Hindlimb muscle (tissue), 1 donor: ENCODE results near the gene POU6F1. TPM values are rescaled to one million over a fixed set of nuclear protein-coding genes. Genes with fewer than 3 reads are reported as not detected.

Experiments
- DNase-seq: peaks from one replicate; pipeline ENCODE4 v3.0.0-alpha.2; 2013
- polyA plus RNA-seq: library from polyadenylated mRNA; unstranded; fragments of 120-200 nt; gene quantifications from one replicate; pipeline ENCODE4 v1.2.1, GENCODE V29; 2013; ENCODE audit not compliant: insufficient read length

Gene POU6F1
- polyA plus RNA-seq, 1 donor = 10.1 TPM

- no peak for DNase-seq
Measured at GRCh38 chr12:51196547-51196946, 21.3 kb downstream of the POU6F1 start.

GRCh38 chr12:51195841-51196240 is 22.0 kb downstream of the POU6F1 start:
- DNase-seq = no peak

- no peak for DNase-seq
Measured at GRCh38 chr12:51192284-51192671, 25.6 kb downstream of the POU6F1 start.

DNA sequence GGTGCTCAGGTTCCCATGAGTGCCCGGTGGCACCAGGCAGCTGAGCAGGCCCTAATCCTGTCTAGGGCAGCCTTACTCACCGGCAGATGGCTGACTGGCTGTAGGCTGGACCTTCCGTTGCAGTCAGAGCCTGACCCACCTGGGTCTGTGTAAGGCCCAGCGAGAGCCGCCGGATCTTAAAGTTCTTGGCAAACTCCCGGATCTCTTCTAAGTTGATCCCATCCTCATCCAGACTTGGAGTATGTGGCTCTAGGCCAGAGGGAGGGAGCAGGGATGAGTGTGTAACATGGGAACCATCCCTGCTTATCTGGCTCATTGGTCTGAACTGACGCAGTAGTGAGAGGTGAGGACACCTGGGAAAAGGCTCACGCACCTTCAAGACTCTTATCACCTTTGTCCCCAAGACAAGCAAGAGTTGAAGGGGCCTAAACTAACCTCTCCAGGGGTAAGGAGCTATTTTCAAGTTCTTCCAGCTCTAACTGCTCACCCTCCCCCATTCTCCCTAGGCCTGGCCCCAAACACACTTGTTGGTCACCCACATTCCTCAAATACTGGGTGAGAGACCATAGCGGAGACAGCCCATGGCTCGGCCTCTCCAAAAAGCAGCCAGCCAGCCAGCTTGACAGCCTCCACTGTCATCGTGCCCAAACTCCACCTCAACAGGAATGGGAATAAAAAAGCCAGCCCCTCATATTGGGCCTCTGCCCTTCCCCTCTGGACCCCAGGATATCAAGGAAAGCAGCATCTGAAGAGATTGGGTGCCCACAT is 26.2 kb downstream of the POU6F1 start:
- no peak for DNase-seq

DNA sequence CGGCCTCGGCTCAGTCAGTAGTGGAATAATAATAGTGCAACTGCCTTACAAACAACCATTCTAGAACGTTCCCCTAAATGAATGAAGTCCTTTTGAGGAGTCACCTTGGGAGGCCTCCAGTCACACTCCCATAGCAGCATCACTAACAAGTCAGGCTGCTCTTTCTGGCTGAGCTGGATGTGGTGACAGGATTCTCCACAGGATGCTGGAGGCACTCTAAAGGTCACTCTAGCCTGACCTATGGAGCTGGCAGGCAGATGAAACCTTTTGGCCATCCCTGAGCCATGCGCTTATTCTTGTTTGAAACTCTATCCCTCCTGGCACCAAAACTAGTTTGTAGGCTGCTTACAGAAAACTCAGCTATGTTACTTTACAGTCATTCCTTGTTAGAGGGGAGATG is 27.0 kb downstream of the POU6F1 start:
- no peak for DNase-seq

- no peak for DNase-seq
Measured at GRCh38 chr12:51189790-51190355, 28.0 kb downstream of the POU6F1 start.

GRCh38 chr12:51188359-51189051 is 29.4 kb downstream of the POU6F1 start:
- no peak for DNase-seq

DNA sequence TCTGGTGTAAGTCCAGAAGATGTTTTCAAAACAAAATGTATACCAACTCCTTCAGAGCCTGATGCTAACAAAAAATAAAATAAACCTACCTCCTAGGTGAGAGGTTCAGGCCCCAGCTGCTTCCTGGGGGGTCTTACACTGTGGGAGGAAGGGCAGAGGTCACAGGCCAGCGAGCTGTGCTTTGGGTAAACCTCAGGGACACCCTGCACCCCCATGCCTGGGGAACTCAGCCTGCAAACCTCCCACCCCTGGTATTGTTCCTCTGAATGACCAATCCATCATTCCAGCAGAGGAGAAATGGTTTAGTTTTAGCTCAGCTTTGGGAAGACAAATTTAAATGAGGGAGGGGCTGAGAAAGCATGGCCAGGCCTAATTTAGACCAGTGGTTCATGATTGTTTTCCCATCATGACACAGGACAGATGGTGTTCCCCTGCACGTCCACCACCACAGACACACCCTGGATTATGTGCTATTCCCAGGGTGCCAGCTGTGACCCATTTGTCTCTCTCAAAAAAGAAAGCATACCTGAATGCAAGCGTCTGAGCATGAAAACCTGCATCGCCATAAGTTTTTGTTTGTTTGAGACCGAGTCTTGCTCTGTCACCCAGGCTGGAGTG is 30.4 kb downstream of the POU6F1 start:
- no peak for DNase-seq

- no peak for DNase-seq
Measured at GRCh38 chr12:51186465-51187085, 31.3 kb downstream of the POU6F1 start.

DNA sequence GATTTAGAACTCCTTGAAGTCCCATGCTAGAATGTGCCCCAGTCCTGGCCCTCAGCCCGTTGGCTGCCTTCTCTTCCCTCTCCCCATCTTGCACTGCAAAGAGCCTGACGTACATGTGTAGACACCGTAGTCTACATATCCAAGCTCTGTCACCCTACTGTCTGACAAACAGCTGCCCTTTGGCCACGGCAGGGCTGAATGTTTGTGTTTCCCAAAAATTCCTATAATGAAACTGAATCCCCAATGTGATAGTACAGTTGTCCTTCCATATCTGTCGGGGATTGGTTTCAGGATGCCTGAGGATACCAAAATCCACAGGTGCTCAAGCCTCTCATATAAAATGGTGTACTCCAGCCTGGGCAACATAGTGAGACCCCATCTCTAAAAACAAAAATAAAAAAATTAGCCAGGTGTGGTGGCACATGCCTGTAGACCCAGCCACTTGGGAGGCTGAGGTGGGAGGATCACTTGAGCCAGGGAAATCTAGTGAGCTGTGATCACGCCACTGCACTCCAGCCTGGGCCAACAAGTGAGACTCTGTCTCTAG is 32.6 kb downstream of the POU6F1 start:
- DNase-seq = no peak

GRCh38 chr12:51183816-51184215 is 34.0 kb downstream of the POU6F1 start:
- DNase-seq = peak; percentile 59

- no peak for DNase-seq
Measured at GRCh38 chr12:51183349-51183748, 34.5 kb downstream of the POU6F1 start.

- no peak for DNase-seq
Measured at GRCh38 chr12:51181558-51181957, 36.3 kb downstream of the POU6F1 start.

DNA sequence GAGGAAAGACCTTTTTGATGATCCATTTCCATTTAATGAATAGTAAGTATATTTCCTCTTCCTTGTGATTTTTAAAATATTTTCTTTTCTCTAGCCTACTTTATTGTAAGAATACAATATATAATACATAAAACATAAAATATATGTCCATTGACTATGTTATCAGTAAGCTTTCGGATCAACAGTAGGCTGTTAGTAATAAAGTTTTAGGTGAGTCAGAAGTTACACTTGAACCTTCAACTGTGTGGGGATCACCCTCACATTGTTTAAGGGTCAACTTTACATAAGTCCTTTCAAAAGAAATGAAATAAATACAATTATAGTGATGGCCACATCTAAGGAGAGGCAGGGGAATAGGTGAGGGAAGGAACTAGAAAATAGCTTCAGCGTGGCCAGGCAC is 40.0 kb downstream of the POU6F1 start:
- DNase-seq = no peak

- no peak for DNase-seq
Measured at GRCh38 chr12:51174501-51174900, 43.4 kb downstream of the POU6F1 start.

- DNase-seq = peak; percentile 97
Measured at GRCh38 chr12:51172515-51173431, 45.1 kb downstream of the POU6F1 start, which contains the start of gene TFCP2. Gene TFCP2 (minus strand): TSS chr12:51173135. CDS start chr12:51172422, 713 bp downstream.

DNA sequence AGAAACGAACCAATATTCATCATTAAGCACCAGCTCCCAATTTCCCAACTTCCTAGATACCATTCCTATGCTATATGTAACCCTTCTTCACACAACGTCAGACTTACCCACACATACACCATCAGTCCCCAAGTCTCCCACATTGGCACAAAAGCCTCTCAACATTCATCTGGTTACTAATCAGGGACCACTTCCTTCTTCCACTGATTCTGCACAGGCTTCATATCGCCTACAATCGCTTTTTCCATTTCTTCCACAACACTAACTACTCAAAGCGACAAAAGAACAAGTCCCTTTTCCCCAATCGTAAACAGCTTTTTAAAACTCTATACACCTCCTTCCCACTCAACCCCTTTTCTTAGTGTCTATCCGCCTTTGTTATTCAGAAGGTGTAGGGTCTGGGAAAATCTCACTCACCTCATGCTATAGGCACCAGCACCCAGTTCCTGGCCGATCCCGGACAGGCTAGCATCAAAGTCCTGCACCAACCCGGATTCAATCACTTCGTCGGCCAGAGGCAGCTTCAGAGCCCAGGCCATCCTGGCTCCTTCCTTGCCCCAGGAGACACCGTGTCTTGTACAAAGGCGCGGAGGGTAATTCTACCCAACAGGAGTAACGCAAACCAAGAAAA is 45.9 kb downstream of the POU6F1 start:
- no peak for DNase-seq

- DNase-seq = no peak
Measured at GRCh38 chr12:51163795-51164194, 54.1 kb downstream of the POU6F1 start.

GRCh38 chr12:51162217-51162616 is 55.6 kb downstream of the POU6F1 start:
- DNase-seq = no peak

GRCh38 chr12:51160814-51161459 is 56.9 kb downstream of the POU6F1 start:
- DNase-seq = no peak
